ENCODE data around the gene TMEM17. TPM values are rescaled to one million over a fixed set of nuclear protein-coding genes. Genes with fewer than 3 reads are reported as not detected.

The TMEM17 gene
- total RNA-seq, 2 donors from 2014 or later = 2.3 to 3.3 TPM

GRCh38 chr2:62540408-62541168 is 34.6 kb upstream of the TMEM17 start:
- ATAC-seq (peak; percentile 82), DNase-seq (peak in 3 of 4 donors; percentile 16 to 43 (median 38))
- TF ChIP-seq CTCF (IDR thresholded peaks at IDR 0.05) = no peak
- no peak for TF ChIP-seq POLR2A (IDR thresholded peaks at IDR 0.05)
- intact Hi-C loops (cut with DNase I) = no loop called here
- WGBS, 2 donors = 50 to 62% methylated on average over 5 of the region's 5 CpGs
- no peak overlapping the region for H3K4me3 ChIP-seq
- H3K27ac ChIP-seq = peak overlapping the region in 3 of 4 donors; percentile 19 to 63 (median 57)
- H3K4me1 ChIP-seq = peaks cover 36% of the 10 kb centered on the region
- no peaks in the 10 kb centered on the region for H3K36me3 ChIP-seq (replicated peaks in 1 of 2; ENCODE audit: insufficient read depth in 1 of 2, low read depth in 2 of 2)
- H3K27me3 ChIP-seq = no peaks in the 10 kb centered on the region
- no peaks in the 10 kb centered on the region for H3K9me3 ChIP-seq

GRCh38 chr2:62539606-62540407 is 33.8 kb upstream of the TMEM17 start:
- Histone ChIP-seq H3K9me3 (no peaks in the 10 kb centered on the region), H3K36me3 (replicated peaks in 1 of 2; ENCODE audit: insufficient read depth in 1 of 2, low read depth in 2 of 2) (no peaks in the 10 kb centered on the region), H3K27ac (peak overlapping the region in 3 of 4 donors; percentile 19 to 63 (median 57)), H3K27me3 (no peaks in the 10 kb centered on the region), H3K4me3 (no peak overlapping the region), H3K4me1 (peaks cover 36% of the 10 kb centered on the region)
- intact Hi-C loops (cut with DNase I) = no loop called here
- ATAC-seq (no peak), DNase-seq (no peak)
- TF ChIP-seq POLR2A (IDR thresholded peaks at IDR 0.05) = no peak
- TF ChIP-seq CTCF (IDR thresholded peaks at IDR 0.05) = no peak

GRCh38 chr2:62538756-62539155 is 32.8 kb upstream of the TMEM17 start:
- no peaks in the 10 kb centered on the region for H3K27me3 ChIP-seq
- ATAC-seq (peak; percentile 13), DNase-seq (no peak)
- TF ChIP-seq CTCF (IDR thresholded peaks at IDR 0.05) (no peak), POLR2A (IDR thresholded peaks at IDR 0.05) (no peak)
- peak overlapping the region in 1 of 4 donors; percentile 23 for H3K27ac ChIP-seq
- intact Hi-C loops (cut with DNase I) = no loop called here
- H3K4me1 ChIP-seq = peaks cover 36% of the 10 kb centered on the region
- H3K4me3 ChIP-seq = no peak overlapping the region
- 44 to 54% methylated on average over 1 of the region's 1 CpG for WGBS, 2 donors
- no peaks in the 10 kb centered on the region for H3K9me3 ChIP-seq
- no peaks in the 10 kb centered on the region for H3K36me3 ChIP-seq (replicated peaks in 1 of 2; ENCODE audit: insufficient read depth in 1 of 2, low read depth in 2 of 2)

- ATAC-seq (no peak), DNase-seq (no peak)
- no peaks in the 10 kb centered on the region for H3K36me3 ChIP-seq (replicated peaks in 1 of 2; ENCODE audit: insufficient read depth in 1 of 2, low read depth in 2 of 2)
- H3K4me3 ChIP-seq = no peak overlapping the region
- H3K27me3 ChIP-seq = no peaks in the 10 kb centered on the region
- intact Hi-C loops (cut with DNase I) = no loop called here
- no peaks in the 10 kb centered on the region for H3K9me3 ChIP-seq
- 91 to 96% methylated on average over 8 of the region's 8 CpGs for WGBS, 2 donors
- H3K27ac ChIP-seq = no peak overlapping the region
- TF ChIP-seq CTCF (IDR thresholded peaks at IDR 0.05) (no peak), POLR2A (IDR thresholded peaks at IDR 0.05) (no peak)
- peaks cover 36% of the 10 kb centered on the region for H3K4me1 ChIP-seq
Measured at GRCh38 chr2:62537814-62538213, 31.8 kb upstream of the TMEM17 start.
